T-cell (primary cell): ENCODE data around the gene SCGB1C2. TPM values are rescaled to one million over a fixed set of nuclear protein-coding genes. Genes with fewer than 3 reads are reported as not detected.

ENCODE experiments used
- ATAC-seq, 4 experiments: fragments of 200-7000 bp in 3 of 4; fragments of 150-1000 bp in 1 of 4; cut with Tn5 transposase; replicated peaks in 1 of 4; 1 replicate in 3 of 4; 2 replicates in 1 of 4; pipeline ENCODE4 v1.10.0; 2021; ENCODE audit warnings: moderate library complexity in 3 of 4, mild to moderate bottlenecking in 2 of 4, moderate number of reproducible peaks in 1 of 4
- CTCF ChIA-PET, 2 donors: fragments of 300-600 bp; sonication (Branson Sonifier 250); formaldehyde crosslinking; loops; one replicate each; lab custom pipeline; 2022; ENCODE audit warnings: antibody characterized with exemption in 2 of 2; lab: Charles Lee
- POLR2A ChIA-PET, 2 donors: fragments of 300-600 bp; sonication (Branson Sonifier 250); formaldehyde crosslinking; loops; one replicate each; lab custom pipeline; 2022; ENCODE audit warnings: antibody characterized with exemption in 2 of 2; lab: Charles Lee
- DNase-seq, 35 experiments: peaks; one replicate each; pipeline versions ENCODE4 v3.0.0 to v3.0.0-alpha.2; 2013 to 2023
- H3K27ac ChIP-seq: one replicate; pipeline ENCODE4 v1.5.1; 2013; ENCODE audit warnings: low read length
- H3K27me3 ChIP-seq, 2 experiments: replicated peaks in 1 of 2; 1 replicate in 1 of 2; 2 replicates in 1 of 2; pipeline versions ENCODE4 v1.6.1 to v1.7.0; 2013; ENCODE audit warnings: low read length in 1 of 2, mixed read lengths in 1 of 2; ENCODE audit not compliant: control insufficient read depth in 2 of 2, insufficient read depth in 2 of 2; ENCODE audit errors: extremely low read depth in 1 of 2
- H3K36me3 ChIP-seq, 2 donors: 1 replicate in 1 of 2; 2 replicates in 1 of 2; pipeline versions ENCODE4 v1.6.1 to v1.7.0; 2013; ENCODE audit warnings: low read length in 1 of 2; ENCODE audit not compliant: control insufficient read depth in 2 of 2, insufficient read depth in 1 of 2; ENCODE audit errors: extremely low read depth in 1 of 2
- H3K4me1 ChIP-seq, 2 experiments: 1 replicate in 1 of 2; 2 replicates in 1 of 2; pipeline versions ENCODE4 v1.6.1 to v1.7.0; 2013; ENCODE audit warnings: low read length in 2 of 2, mixed read lengths in 1 of 2; ENCODE audit not compliant: insufficient read depth in 2 of 2, control insufficient read depth in 1 of 2; ENCODE audit errors: extremely low read depth in 1 of 2
- H3K4me3 ChIP-seq, 2 donors: 1 replicate in 1 of 2; 2 replicates in 1 of 2; pipeline versions ENCODE4 v1.5.1 to v1.7.0; 2013; ENCODE audit warnings: mild to moderate bottlenecking in 2 of 2, low read length in 1 of 2, moderate library complexity in 1 of 2; ENCODE audit not compliant: control insufficient read depth in 1 of 2; ENCODE audit errors: extremely low read depth in 1 of 2
- H3K9me3 ChIP-seq: 2 replicates; pipeline ENCODE4 v1.7.0; 2013
- H3K27ac Mint-ChIP-seq, 2 donors: one replicate each; pipeline ENCODE4 v1.8.0; 2020 to 2021; ENCODE audit warnings: mild to moderate bottlenecking in 2 of 2, mixed read lengths in 2 of 2
- H3K27me3 Mint-ChIP-seq, 2 donors: one replicate each; pipeline ENCODE4 v1.8.0; 2021 to 2022; ENCODE audit warnings: mixed read lengths in 2 of 2
- H3K36me3 Mint-ChIP-seq: one replicate; pipeline ENCODE4 v1.8.0; 2021; ENCODE audit warnings: mixed read lengths
- H3K4me1 Mint-ChIP-seq, 3 donors: one replicate each; pipeline ENCODE4 v1.8.0; 2020 to 2022; ENCODE audit warnings: mixed read lengths in 3 of 3, mild to moderate bottlenecking in 1 of 3
- H3K4me3 Mint-ChIP-seq, 3 donors: one replicate each; pipeline ENCODE4 v1.8.0; 2020 to 2022; ENCODE audit warnings: mild to moderate bottlenecking in 3 of 3, mixed read lengths in 3 of 3, moderate library complexity in 3 of 3
- H3K9me3 Mint-ChIP-seq, 3 donors: one replicate each; pipeline ENCODE4 v1.8.0; 2020 to 2022; ENCODE audit warnings: mixed read lengths in 3 of 3
- WGBS: methylation state at CpG from one replicate; pipeline ENCODE4 v1.1.5; 2013; ENCODE audit warnings: missing lambda C conversion rate; ENCODE audit not compliant: insufficient coverage; 5-methylcytosine and 5-hydroxymethylcytosine counted together
- total RNA-seq, 35 experiments: library from RNA in 6 of 35; stranded (reverse) in 6 of 35; fragments of 120-200 nt in 1 of 35; gene quantifications; one replicate each; pipeline versions ENCODE4 v1.2.1 to v1.2.4 and lab custom pipeline; 2013 to 2026

Gene SCGB1C2
- total RNA-seq, 5 donors from 2014 or later (not counting 1 experiment from before 2014, with no cell fraction given): not detected

DNA sequence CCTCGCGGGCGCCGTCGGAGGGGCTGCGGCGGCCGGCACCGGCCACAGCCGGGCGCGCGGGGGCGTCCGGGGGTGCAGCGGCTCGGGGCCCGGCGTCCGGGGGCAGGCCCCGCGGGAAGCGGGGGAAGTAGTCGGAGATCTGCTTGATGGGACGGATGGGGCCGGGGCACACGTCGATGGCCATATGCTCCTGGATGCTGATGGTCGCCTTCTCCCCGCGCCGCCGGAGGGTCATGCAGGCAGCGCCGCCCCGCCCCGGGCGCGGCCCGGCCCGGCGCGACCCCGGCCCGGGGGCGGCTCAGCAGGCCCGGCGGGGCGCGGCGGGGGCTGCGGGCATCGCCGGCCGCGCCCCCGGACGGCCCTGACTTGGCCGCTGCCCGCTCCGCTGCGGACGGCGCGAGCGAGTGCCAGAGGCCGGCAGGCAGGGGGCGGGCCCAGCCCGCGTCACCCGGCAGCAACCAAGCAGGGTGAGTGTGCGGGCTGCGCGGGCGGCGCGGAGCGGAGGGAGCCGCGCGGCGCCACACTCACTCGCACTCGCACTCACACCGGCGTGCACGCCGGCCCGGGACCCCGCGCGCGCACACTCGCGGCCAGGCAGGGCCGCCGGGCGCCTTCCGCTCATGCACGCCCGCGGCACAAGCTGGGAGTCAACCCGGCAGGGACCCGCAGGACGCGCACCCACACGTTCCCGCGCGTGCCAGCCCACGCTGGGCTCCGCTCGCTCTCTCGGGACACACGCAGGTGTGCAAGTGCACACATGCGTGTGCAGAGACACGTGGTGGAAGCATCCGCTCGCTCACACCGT, 44.1 kb downstream of the SCGB1C2 start, which contains the start of gene DOC2B:
DOC2B (minus strand) TSS at position 406 of the 805 bp plus-strand sequence; CDS start at position 235, 171 bp downstream.
- Mint-ChIP-seq H3K4me1 (peaks cover 0 to 25% (median 2%) of the 10 kb centered on the region in 3 donors), H3K9me3 (no peaks in the 10 kb centered on the region), H3K36me3 (no peaks in the 10 kb centered on the region), H3K4me3 (peak within 1 kb of the TSS; percentile 31 to 71 (median 57)), H3K27me3 (peaks cover 45 to 66% of the 10 kb centered on the region in 2 donors), H3K27ac (no peak within 1 kb of the TSS)
- WGBS: 6% methylated on average over 120 of the region's 120 CpGs
- ChIA-PET POLR2A (no interaction called here), CTCF (no interaction called here)
- Histone ChIP-seq H3K4me1 (peaks cover 0 to 11% of the 10 kb centered on the region in 2 experiments), H3K4me3 (peak within 1 kb of the TSS in 1 of 2 donors; percentile 35), H3K9me3 (no peaks in the 10 kb centered on the region), H3K36me3 (no peaks in the 10 kb centered on the region), H3K27me3 (peaks cover 0 to 73% of the 10 kb centered on the region in 2 experiments), H3K27ac (no peak within 1 kb of the TSS)
- DNase-seq (peak in 4 of 35 experiments; percentile 7 to 14 (median 12)), ATAC-seq (peak; percentile 44 to 72 (median 56))

DNA sequence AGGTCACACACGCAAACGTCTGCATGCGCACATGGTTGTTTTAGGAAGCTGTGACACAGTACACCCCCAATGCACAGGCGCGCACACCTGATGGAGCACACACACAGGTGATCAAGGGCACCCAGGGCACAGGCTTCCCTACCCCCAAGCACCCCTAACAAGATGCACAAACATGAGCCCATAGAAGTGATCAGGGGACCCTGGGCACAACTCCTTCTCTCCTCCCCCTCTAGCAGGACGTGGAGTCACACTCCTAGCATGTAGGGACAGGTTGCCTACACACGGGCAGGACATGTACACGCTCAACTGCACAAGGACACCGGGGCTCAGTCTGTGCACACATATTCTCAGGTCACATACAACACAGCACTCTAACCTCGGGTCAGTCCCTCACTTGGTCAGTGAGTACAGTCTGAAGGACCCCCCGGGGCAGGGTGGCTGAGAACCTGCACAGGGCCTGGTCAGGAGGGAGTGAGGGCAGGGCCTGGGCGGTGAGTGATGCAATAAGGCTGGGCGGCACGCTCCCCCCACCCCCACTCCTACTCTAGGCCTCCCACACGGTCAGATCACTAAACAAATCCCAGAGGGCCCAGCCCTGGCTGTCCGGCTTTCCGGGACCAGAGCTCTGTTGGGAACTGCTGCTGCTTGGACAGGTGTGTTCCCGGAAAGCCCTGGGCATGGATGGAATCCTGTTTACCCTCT, 44.8 kb downstream of the SCGB1C2 start:
- WGBS: 73% methylated on average over 13 of the region's 18 CpGs
- no peak overlapping the region for H3K27ac ChIP-seq
- ChIA-PET POLR2A (no interaction called here), CTCF (no interaction called here)
- H3K9me3 ChIP-seq: no peaks in the 10 kb centered on the region
- H3K27me3 ChIP-seq: peaks cover 0 to 73% of the 10 kb centered on the region in 2 experiments
- Mint-ChIP-seq H3K9me3 (no peaks in the 10 kb centered on the region), H3K27ac (no peak overlapping the region), H3K4me3 (peak overlapping the region; percentile 31 to 71 (median 57)), H3K4me1 (peaks cover 0 to 27% (median 2%) of the 10 kb centered on the region in 3 donors), H3K27me3 (peaks cover 44 to 70% of the 10 kb centered on the region in 2 donors), H3K36me3 (no peaks in the 10 kb centered on the region)
- peak overlapping the region in 1 of 2 donors; percentile 35 for H3K4me3 ChIP-seq
- DNase-seq: no peak
- ATAC-seq: no peak
- no peaks in the 10 kb centered on the region for H3K36me3 ChIP-seq
- peaks cover 0 to 11% of the 10 kb centered on the region in 2 experiments for H3K4me1 ChIP-seq

DNA sequence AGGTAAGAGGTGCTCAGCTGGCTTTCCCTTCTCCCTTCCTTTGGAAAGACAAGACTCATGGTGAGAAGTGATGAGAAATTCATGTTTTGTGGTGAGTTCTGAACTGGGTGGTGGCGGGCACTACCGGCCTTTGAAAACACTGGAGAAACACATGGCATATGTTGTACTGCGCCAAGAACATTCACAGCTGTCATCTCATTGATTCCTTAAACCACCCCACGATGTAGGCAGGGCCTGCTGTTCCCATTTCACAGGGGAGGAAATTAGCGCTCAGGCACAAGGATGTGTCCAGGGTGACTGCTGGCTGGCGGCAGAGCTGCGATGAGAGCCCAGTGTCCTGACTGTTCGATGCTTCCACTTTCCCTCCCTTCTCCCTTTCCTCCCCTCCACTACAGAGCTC, 45.7 kb downstream of the SCGB1C2 start:
- H3K9me3 ChIP-seq: no peaks in the 10 kb centered on the region

DNA sequence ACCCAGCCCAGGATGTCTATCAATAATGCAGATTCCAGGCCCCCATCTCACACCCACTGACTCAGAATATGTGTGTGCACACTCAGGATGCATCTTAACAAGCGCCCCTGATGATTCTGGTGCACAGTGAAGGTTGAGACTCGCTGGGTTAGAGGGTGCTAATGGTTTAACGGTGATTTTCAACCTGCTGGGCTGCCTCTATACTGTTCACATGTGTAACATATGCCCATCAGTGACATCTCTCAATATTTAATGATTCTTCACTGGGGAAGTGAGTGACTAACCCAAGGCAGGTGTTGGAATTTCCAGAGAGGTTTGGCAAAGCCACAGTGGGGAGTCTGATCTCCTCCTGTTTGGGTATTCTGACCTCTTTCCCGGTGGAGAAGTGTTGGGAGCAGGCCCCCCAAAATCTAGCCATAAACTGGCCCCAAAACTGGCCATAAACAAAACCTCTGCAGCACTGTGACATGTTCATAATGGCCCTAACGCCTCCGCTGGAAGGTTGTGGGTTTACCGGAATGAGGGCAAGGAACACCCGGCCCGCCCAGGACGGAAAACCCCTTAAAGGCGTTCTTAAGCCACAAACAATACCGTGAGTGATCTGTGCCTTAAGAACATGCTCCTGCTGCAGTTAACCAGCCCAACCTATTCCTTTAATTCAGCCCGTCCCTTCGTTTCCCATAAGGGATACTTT, 48.2 kb downstream of the SCGB1C2 start:
- ATAC-seq (no peak), DNase-seq (peak in 3 of 35 experiments; percentile 30 to 51 (median 30))
- Mint-ChIP-seq H3K9me3 (no peaks in the 10 kb centered on the region), H3K36me3 (no peaks in the 10 kb centered on the region), H3K4me1 (peaks cover 0 to 27% (median 2%) of the 10 kb centered on the region in 3 donors), H3K4me3 (peak overlapping the region in 1 of 3 donors; percentile 17), H3K27ac (no peak overlapping the region), H3K27me3 (peaks cover 32 to 46% of the 10 kb centered on the region in 2 donors)
- peaks cover 0 to 8% of the 10 kb centered on the region in 2 experiments for H3K4me1 ChIP-seq
- POLR2A ChIA-PET: no interaction called here
- no peaks in the 10 kb centered on the region for H3K36me3 ChIP-seq
- peaks cover 0 to 52% of the 10 kb centered on the region in 2 experiments for H3K27me3 ChIP-seq
- CTCF ChIA-PET: no interaction called here
- no peaks in the 10 kb centered on the region for H3K9me3 ChIP-seq
- no CpG with 5 or more reads among the region's 14 CpGs for WGBS
- H3K4me3 ChIP-seq: no peak overlapping the region
- H3K27ac ChIP-seq: no peak overlapping the region

More for the DNA sequence above, 45.7 kb downstream of the SCGB1C2 start:
- Histone ChIP-seq H3K27me3 (peaks cover 0 to 69% of the 10 kb centered on the region in 2 experiments), H3K27ac (no peak overlapping the region), H3K36me3 (no peaks in the 10 kb centered on the region), H3K4me3 (no peak overlapping the region), H3K4me1 (peaks cover 0 to 11% of the 10 kb centered on the region in 2 experiments)
- ChIA-PET CTCF (no interaction called here), POLR2A (no interaction called here)
- Mint-ChIP-seq H3K27me3 (peaks cover 38 to 63% of the 10 kb centered on the region in 2 donors), H3K9me3 (no peaks in the 10 kb centered on the region), H3K36me3 (no peaks in the 10 kb centered on the region), H3K27ac (no peak overlapping the region), H3K4me1 (peaks cover 0 to 27% (median 2%) of the 10 kb centered on the region in 3 donors), H3K4me3 (peak overlapping the region in 1 of 3 donors; percentile 71)
- whole genome bisulfite sequencing: 81% methylated on average over 3 of the region's 8 CpGs
- ATAC-seq: no peak
- no peak for DNase-seq

DNA sequence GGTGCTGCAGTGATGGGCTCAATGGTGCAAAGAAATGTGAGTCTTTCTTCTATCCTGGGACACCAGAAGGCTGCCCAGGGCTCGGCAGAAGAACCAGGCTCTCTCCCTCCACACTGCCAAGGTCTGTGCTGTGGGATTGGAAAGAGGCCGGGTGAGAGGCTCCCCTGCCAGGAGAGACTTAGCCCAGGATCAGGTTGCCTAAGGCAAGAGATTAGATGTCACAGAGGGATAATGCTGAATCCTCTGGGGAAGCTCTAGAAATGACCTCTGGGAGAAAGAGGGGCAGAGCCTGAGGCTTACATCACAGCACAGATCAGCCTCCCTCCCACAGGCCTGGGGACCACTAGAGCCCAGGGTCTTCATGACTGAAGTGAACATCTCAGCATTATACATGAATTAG, 49.8 kb downstream of the SCGB1C2 start:
- Histone ChIP-seq H3K4me3 (no peak overlapping the region), H3K27me3 (peaks cover 0 to 47% of the 10 kb centered on the region in 2 experiments), H3K4me1 (peaks cover 0 to 4% of the 10 kb centered on the region in 2 experiments), H3K9me3 (no peaks in the 10 kb centered on the region), H3K27ac (no peak overlapping the region), H3K36me3 (no peaks in the 10 kb centered on the region)
- CTCF ChIA-PET: no interaction called here
- no CpG with 5 or more reads among the region's 2 CpGs for WGBS
- Mint-ChIP-seq H3K4me3 (no peak overlapping the region), H3K27ac (no peak overlapping the region), H3K36me3 (no peaks in the 10 kb centered on the region), H3K27me3 (peaks cover 30 to 42% of the 10 kb centered on the region in 2 donors), H3K4me1 (peaks cover 0 to 23% (median 0%) of the 10 kb centered on the region in 3 donors), H3K9me3 (no peaks in the 10 kb centered on the region)
- ATAC-seq (no peak), DNase-seq (no peak)
- POLR2A ChIA-PET: no interaction called here
